NCI-H2107 treated with DMSO at 0.1 percent for 48 hours (cell line): ENCODE measurements around the gene PRIMA1.
A peak's percentile ranks its signal among the peaks of the same experiment; 100 is the strongest.

ENCODE experiments used
- DNase-seq: peaks from one replicate; lab custom pipeline; 2025; ENCODE audit not compliant: unreplicated experiment; lab: John Stamatoyannopoulos, UW

PRIMA1 gene

DNA sequence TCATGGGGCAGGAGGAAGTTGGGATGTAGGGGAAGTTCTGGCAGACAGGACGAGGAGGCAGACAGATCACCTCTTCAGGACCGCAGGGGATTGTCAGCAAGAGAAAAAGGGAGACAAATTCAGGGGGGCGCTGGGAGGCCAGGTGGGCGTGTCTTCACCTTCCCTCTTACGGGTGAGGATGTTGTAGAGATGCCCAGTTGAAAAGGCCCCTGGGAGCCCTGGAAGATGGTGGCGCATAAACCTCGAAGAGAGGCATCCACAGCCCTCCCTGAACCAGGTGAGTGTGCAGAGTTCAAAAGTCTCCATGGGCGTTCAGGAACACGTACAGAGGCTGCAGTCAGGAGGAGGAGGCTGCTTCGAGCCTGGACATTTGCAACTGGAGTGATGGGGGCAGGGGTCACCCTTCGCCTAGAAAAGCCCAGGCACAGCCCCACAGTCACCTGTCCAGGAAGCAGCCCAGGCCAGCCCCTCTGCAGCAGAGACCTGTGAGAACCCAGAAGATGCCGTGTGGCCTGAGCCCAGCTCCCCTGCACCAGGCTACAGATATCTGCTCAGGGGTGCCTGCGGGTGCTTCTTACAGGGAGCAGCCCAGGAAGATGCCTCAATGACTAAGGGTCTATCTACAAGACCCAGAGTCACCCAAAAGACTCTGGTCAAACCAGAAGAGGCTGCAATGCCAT, 74.4 kb downstream of the PRIMA1 start:
- DNase-seq: no peak

DNA sequence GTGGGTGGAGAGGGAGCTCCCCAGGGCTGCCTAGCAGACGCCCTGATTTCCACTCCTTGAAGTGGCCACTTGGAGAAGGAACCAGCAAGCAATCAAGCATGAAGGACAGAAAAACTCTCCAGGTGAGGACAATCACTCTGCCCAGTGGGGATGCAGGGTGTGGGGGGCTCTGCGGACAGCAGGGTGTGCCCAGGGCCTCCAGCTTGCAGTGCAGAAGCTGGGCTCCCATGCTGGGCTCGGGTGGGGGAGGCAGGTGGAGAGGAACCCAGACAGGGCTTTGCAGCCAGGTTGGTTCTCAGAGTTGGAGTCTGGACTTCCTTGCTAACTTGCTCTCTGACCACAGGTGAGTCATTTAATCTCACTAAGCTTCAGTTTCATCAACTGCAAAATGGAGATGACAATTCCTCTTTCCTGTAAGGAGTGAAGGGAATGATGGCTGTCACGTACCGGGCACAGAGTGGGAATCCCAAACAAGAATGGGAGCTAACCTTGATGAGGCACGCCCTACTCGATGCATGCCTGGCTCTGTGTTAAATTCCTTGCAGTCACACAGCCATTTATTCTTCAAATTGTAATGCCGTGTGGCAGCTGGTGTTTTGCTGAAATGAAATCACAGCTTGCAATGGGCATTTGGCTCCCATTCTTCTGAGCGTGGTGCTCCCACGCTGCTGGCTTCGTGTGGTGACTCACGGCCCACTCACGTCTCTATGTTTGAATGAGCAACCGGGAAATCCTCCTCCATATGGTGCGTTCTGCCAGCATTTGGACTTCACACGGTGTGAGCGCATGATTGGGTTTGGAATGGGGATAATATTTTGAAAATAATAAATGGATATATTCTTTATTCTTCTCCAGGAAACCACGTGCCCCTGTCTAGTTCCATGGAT, 75.2 kb downstream of the PRIMA1 start:
- peak; percentile 74 for DNase-seq

DNA sequence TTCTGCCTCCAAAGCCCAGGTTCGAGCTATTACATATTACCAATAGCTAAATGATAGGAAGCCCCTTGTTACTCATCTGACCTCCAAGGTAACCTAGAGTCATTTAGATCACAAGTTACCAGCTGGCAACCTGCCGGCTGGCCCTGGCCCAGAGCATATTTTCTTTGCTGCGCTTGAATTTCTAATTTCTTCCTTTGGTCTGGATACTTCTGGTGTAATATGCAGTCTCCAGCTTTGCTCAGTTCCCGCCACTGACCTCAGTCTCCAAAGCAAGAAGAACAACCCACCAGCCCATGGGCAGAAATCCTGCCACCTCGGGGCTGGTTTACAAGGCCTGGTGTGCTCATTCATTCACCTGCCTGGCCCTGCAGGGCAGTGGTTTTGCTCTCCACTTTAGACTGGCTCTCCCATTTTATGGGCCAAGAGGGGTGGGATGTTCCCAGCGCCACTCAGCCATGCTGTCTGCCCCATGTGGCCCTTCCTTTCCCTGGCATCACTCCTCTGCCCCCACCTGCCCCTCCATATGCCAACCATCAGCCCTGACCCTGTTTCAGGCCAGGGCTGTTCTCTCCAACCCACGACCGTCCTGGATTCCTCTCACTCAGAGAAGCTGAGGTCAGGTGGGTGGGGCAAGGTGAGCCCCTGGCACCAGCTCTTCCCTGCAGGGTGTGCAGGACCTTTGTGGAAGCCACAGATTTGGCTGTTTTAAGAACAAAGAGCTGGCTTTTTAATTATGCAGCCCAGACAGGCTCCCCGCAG, 76.0 kb downstream of the PRIMA1 start:
- no peak for DNase-seq

DNA sequence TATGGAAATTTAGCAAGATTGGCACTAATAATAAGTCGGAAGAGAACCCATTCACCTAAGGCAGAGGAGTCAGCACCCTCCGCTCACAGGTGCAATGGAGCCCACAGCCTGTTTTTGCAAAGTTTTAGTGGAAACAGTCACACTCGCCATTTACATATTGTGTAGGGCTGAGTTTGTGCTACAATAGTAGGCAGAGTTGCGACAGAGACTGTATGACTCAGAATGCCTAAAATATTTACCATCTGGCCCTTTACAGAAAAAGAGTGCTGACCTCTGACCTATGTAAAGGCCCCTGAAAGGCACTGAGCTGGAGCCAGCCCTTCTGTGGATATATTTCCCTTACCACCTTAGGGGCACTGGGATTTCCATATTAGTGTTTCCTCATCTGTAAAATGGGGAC, 79.0 kb downstream of the PRIMA1 start:
- DNase-seq: no peak

DNA sequence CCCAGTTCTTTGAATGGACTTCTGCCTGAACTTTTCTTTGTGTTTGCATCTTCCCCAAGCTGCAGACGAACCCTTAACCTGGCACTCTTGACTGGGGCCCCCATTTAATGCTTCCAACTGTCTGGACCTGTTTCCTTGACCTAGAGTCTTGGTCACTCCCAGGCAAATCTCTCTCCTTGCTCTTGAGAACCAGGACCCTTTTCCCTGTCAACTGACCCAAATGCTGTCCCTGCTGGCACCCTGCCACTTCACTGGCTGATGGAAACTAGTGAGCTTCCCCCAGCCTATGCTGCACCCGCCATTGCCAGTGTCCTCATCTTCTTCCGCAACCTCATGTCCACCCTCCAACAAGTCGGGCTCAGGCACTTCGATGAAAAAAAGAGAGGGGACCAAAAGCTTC, 79.5 kb downstream of the PRIMA1 start:
- DNase-seq: no peak

DNA sequence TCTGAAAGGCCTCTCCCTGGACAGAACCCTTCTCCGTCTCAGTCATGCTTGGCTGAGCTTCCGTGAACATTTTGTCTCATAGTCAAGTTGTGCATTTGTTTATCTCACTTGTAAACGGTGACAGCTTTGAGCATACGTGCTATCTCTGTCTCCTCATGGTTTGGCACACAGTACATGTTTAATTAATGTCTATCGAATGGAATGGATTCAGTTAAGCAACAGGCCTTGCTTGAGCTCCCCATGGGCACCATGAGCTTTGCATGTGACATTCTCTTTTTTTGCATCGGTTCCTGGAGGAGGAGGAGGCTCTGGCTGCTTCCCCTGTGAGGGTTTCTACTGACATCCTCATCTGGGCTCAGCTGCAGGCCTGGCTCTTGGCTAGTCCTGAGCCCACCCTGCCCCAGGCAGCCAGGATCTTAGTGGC, 80.0 kb downstream of the PRIMA1 start:
- DNase-seq: no peak

DNA sequence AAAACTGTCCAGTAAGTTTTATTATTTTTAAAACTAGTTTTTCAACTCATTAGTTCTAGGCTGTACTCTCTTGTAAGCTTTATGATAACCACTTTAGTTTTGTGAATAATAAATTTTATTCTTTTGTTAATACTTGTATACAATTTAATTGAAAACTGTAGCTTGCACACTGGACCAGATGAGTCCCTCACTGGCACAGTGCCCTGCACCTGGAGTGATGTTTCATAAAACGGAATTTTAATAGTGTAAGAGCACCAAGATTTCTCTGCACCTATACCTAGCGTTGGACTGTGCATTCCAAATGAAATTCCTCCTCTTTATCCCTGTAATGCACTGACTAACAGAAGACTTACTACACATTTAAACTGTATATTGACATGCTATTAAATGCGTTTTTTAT, 80.8 kb downstream of the PRIMA1 start:
- no peak for DNase-seq

DNA sequence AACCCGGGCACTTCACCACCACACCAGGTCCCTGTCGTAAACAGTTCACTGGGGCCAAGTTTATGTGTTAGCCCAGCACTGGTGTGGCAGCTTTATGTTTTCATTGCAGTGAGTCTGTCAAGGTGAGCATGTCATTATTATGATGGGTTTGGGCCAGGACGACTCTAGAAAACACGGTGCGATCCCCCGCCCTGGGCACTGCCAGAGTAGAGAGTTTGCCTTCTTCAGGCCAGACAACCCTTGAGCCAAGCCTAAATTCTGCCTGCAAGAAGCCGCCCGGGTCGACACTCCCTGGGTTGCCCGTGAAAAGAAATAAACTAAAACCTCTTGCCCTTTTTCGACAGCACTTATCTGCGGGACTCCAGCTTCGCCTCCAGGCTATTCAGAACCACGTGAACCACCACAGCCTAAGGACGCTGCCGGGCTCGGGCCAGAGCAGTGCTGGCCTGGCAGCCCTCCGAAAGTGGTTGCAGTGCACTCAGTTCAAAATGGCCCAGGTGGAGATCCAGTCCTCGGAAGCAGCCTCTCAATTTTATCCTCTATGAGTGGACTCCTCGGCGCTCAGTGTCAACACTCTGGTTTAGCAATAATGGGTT, 81.8 kb downstream of the PRIMA1 start:
- DNase-seq: no peak

DNA sequence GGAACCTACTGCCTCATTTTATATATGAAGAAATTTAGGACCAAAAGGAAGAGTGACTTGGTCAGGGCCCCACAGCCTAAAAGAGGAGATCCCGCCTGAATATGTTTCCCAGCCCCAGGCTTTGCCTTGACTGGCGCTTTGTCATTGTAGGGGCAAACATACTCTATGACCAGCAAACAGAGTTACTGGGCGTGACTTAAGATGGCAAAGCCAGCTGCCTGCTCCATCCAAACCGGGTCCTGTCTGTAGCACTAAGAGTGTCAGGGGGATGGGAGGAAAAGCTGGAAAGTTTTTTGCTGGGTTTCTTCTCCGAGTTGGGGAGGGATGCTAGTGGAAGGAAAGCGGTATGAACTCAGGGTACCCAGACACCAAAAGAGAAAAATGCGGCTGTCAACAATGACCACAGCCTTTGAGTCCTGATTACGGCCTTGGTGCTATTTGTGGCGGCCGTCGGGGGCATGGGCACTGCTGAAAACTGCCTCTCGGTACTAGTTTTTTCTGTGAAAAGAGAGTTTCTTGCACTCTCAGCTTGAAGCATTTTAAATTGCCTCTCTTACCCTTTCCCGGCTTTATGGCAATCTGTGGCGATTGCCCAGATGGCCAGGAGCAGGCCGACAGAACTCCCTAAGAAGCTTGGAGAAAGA, 82.7 kb downstream of the PRIMA1 start:
- no peak for DNase-seq

DNA sequence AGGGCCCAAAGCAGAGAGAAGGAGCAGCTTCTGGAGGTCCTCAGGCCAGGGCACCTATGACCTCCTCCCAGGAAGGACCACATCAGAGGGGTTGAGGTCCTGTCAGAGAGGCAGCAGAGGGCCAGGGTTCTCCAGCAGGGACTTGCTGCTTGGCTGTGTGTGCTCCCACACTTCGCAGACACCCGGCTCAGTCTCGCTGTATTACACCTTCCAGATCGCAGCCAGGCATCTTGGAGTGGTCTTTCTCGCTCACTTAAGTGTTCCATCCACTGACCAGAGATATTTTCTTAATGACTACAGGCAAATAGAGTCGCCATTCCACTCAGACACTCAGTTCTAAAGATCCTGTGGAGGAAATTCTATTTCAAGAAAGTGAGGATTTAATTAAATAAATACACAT, 84.3 kb downstream of the PRIMA1 start:
- DNase-seq: no peak

DNA sequence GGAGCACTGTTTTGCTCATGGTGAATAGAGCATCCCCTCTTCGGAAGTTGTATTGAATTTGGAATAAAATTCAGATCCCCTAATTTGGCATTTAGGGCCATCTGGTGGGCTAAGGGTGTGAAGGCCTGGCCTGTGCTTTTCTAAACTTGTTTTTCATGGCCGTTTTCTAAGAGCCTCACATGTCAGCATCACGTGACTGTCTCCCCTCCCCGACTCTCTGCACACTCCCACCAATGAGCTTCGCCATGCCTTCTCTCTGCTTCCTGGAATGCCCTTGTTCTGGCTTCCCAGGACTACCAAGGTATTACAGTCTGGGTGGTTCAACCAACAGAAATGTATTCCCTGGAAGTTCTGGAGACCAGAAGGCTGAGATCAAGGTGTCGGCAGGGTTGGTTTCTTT, 85.3 kb downstream of the PRIMA1 start:
- DNase-seq: no peak

DNA sequence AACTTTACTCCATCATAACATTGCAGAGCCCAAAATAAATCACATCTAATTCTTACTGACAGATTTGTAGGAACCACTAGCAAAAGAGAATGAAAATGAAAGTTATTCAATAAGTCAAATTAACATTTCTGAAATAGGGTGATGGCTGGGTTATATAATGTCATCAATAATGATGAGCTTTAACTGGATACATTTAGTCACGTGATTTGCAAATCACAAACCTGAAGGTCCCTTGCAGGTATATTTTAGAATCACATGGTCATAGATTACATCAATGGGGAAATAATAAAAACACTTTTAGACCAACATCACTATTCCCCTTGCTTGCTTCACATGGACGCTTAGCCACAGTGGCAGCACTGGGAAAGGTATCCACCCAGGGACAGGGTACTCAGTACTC, 86.7 kb downstream of the PRIMA1 start:
- no peak for DNase-seq

DNA sequence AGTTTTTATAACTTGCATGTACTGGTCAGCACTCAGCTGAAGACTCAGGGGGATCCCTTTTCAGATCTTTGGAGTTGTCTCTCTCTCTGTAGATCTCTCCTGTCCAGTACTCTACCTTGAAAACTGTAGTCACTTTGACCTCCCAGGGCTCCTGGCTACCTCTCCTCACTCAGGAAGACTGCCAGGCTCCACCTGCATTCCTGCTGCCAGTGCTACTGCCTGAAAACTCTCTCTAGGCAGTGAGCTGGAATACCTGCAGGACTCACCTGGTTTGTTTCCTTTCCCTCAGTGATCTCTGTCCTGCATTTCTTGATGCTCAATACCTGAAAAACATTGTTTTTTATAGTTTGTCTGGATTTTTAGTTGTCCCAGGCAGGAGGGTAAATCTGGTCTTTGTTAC, 87.4 kb downstream of the PRIMA1 start:
- no peak for DNase-seq

DNA sequence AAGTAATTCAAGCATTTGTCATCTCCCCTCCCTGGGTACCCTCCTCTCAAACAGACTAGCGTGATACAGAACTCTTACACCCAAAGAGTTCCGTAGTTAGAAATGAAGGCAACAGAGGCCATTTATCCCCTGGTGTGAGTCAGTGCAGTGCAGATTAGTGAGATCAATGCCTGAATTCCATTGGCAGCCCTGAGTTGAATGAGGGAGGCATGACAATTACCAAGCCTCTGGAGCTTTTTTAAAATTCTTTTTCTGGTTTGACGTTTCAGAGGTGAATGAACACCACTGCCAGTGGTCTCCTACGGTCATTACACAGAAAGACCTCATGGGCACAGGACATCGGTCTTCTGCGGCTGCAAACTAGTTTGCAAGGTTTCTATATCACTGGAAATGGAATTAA, 94.4 kb downstream of the PRIMA1 start:
- DNase-seq: no peak

DNA sequence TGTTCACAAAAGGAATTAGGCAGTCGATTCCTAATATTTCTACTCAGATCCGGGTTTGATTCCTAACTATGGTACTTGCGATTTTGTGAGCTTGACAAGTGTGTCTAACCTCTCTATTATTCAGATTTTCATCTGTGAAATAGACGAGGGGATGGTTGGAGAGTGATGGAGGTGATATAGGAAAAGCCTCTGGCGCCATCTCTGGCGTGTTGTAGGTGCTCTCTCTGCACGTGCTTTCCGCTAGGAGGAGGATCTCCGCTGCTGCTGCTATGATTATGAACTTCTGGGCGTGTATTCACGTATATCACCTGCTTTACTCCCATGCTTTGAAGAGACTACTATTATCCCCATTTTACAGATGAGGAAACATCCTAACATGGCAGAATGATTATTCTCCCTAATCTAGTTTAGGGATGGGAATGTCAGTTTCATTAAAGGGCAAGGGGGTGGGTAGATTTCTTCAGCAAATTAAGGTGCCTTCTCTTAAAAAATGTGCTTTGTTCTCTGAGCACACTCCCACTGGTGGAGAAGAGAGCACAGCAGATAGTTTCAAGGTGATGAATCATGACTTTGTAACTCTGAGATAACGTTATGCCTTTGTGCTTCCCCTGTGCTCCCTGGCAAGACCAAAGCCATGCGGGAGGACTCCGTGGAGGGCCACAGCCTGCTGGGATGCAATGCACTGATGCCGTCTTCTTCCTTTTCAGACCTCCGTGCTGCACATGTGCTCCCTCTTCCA, 97.1 kb downstream of the PRIMA1 start:
- no peak for DNase-seq

DNA sequence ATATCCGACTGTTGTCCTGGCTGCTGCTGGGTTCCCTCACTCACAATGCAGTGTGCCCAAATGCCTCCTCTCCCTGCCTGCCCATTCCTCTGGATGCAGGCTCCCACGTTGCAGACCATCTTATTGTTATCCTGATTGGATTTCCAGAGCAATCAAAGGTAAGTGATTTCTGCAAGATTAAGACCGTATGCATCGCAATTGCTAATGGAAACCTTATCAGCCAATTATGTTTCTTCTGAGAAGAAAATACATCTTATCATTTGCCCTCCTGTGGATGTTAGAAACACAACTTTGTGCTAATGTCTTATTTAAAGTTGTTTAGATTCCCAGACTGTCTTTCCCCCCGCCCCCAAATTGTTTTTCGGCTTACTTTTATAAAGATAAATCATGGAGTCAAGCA, 98.1 kb downstream of the PRIMA1 start:
- DNase-seq: no peak

DNA sequence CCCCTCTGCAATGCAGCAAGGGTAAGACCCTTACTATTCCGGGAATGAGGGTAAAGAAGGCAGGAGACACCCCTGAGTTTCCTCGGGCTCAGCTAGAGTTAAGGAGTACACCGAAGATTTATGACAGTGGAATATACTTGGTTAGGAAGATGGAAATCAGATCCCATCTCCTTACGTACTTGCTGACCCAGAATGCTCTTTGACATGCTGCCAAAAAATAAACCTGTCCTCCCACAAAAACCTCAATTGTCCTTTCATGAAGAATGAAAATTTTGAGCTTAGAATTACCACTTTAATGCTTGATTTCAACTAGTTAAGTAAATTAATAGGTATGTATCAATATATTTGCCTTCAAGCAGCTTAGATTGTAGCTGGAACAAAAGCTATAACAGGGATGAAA, 99.5 kb downstream of the PRIMA1 start:
- no peak for DNase-seq

DNA sequence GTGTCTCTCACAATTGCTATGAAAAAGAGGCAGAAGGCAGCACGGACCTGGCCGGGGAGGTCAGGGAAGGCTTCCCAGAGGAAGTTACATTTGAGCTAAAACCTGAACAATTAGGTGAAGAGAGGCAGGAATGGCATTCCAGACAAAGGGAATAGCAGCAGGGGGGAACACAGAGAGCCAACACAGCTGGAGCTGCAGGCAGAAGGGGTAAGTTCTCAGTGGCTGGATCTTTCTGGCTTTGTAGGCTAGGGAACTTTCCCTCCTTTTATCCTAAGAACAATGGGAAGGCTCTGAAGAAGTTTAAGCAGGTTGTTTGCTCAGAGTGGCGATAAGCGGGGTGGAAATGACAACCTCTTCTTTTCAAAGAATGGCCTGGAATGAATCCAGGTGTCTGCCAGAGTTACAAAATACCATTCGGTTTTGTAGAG, 100.0 kb downstream of the PRIMA1 start:
- peak; percentile 47 for DNase-seq

DNA sequence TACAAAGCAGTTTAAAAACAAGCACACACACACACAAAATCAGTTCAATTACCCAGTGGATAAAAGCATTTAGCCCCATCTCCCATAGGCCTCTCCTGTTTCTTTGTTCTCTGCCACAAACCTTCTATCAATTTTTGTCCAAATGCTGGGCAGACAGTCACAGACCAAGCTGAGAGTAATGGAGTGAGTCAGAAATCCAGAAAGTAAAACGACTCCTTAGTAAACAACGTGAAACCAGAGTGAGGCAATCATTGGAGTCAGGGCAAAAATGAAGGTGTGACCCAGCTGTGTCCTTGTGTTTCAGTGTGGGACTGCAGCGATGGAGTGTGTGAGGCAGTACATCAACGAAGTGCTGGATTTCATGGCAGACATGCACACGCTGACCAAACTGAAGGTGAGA, 102.0 kb downstream of the PRIMA1 start:
- DNase-seq: peak; percentile 73
